Measurements from ENCODE around the gene PDPR.
"Not testable (repeated sequence)": the region's sequence is repeated elsewhere in the genome, so short reads cannot be mapped to it uniquely, and the experiment has no call there.

DNA sequence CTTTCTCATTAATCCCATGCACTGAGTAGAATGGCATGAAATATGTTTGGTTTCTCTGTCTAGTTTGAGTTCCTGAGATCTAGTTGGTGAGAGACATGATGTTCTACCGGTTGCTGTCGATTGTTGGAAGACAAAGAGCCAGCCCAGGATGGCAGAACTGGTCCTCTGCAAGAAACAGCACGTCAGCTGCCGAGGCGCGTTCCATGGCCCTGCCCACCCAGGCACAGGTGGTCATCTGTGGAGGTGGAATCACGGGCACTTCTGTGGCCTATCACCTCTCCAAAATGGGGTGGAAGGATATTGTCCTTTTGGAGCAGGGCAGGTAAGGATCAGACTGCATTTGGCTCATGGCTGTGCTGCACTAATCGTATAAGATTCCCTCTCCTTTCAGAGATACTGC lies 6.3 kb downstream of the PDPR start:
- TF ChIP-seq POLR2A (IDR thresholded peaks at IDR 0.05; ENCODE audit: borderline replicate concordance, extremely low read depth, insufficient read depth, insufficient read length); SIN3A (IDR thresholded peaks at IDR 0.05; ENCODE audit: low read depth); EZH2 (IDR thresholded peaks at IDR 0.05): not testable (repeated sequence)

All from HCT116 (cell line).